ENCODE data around the gene PDLIM5.

The PDLIM5 gene

DNA sequence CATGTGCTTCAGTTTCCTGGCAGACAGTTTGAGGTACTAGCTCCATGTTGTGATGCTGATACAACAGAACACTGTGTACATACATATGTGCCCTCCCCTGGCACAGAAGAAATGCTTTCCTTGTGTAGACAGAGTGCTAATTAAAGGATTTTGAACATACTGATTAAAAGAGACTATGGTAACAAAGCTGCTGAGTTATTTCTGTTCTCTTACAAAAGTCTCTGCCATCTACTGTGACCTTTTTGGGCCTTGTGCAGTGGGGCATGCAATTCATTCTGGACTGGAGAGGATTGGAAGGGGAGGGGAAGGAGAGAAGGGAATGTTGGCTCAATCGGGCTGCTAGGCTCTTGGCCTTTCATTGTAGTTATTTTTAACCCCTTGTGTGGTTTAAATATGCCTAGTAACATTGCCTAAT lies 6.0 kb downstream of the PDLIM5 start:
- TF ChIP-seq, protein P1, sequence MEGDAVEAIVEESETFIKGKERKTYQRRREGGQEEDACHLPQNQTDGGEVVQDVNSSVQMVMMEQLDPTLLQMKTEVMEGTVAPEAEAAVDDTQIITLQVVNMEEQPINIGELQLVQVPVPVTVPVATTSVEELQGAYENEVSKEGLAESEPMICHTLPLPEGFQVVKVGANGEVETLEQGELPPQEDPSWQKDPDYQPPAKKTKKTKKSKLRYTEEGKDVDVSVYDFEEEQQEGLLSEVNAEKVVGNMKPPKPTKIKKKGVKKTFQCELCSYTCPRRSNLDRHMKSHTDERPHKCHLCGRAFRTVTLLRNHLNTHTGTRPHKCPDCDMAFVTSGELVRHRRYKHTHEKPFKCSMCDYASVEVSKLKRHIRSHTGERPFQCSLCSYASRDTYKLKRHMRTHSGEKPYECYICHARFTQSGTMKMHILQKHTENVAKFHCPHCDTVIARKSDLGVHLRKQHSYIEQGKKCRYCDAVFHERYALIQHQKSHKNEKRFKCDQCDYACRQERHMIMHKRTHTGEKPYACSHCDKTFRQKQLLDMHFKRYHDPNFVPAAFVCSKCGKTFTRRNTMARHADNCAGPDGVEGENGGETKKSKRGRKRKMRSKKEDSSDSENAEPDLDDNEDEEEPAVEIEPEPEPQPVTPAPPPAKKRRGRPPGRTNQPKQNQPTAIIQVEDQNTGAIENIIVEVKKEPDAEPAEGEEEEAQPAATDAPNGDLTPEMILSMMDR (IDR thresholded peaks at IDR 0.05) = no peak

DNA sequence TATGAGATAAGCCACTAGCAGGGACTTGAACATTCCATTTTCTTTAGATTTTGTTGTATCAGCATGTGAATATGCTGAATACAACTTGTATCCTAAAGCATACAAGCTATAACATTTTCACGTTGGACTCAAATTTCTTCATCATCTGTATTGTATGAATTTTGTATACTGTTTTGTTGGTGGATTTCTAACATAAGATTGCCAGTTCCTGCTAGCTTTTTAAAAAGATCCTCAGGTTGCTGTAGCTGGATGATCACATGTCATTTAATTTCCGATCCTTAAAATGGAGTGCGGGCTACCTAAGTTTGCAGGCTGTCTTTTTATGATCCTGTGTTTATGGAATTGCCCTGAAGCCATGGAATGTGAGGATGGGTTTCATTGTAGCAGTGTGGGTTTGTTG lies 6.9 kb downstream of the PDLIM5 start:
- TF ChIP-seq, protein P1 (IDR thresholded peaks at IDR 0.05) = no peak

DNA sequence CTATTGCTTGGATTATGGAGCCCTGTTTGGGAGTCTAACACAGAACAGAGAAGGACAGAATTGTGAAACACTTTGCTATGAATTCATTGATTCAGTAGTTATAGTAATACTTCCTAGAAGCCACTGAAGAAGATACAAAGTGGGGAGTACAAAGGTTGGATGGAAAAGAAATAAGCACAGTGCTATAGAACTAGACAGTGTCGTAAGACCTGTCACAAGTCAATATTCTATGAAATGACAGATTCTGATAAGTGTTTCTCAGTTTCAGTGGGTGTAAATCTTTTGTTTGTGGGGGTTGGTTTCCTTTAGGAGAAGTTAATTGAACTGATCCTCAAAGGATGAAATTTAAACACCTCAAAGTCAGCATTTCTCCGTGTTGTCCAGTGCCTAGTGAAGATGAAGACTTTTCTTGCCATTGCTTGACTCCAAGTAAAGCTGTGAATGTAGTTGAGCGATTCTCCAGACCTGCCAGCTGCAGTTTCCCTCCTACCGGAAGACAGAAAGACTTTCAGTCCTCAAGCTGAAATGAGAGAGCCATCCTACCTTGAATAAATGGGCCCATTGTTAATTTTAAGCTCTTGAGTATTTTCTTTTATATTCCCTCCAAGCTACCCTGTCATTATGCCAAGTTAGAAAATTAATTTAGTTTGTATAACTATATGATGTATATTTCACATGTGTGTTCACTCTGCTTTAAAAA lies 7.9 kb downstream of the PDLIM5 start:
- TF ChIP-seq, protein P1 (IDR thresholded peaks at IDR 0.05) = no peak

DNA sequence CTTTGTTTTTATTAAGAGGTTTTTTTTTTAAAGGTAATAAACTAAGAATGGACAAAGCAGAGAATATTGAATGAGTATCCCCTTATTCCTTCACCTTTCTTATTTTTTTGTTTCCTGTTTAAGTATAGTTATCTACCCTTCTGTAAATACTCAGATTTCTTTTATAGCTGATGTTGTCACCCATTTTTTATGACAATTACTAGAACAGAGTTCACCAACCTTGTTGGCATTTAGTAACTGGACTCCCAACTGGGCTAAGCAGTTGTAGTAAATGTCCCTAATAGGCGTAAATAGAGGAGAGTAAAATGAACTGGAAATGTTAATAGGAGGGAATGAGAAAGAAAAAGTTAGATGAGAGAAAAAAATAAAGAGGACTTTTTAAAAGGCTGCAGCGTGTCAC lies 9.8 kb downstream of the PDLIM5 start:
- TF ChIP-seq, protein P1 (IDR thresholded peaks at IDR 0.05) = no peak

DNA sequence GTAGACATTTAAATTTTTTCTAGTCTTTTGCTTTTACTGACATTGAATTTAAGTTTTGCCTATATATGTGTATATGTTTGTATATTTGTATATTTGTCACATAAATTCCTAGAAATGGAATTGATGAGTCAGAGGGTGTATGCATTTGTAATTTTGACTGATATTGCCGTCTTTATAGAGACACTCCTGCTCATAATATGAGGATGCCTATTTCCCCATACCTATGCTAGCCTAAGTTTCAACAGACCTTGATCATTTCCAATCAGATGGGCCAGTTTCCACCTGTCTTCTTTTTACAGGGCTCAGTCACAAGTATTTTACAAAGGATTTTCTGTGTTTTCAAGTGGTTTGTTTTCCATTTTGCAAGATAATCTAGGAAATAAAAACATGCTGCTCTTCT lies 10.8 kb downstream of the PDLIM5 start:
- TF ChIP-seq, protein P1 (IDR thresholded peaks at IDR 0.05) = no peak

DNA sequence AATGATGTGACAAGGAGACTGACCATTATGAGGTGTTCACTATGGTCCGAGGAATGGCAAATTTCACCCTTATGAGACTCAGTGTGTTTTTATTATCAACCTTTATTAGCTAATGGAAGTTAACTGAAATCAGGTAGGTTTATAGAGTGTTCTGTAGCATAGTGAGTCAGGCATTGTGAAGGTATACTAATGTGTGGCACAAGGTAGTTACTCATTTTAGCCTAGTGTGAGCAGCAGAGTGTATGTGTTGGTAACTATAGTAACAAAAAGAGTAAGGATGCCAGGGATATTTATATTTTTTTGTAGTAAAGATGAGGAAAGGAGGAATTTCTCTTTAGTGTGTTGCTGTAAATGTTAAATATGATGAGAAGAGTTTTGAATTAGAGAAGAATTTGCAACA lies 12.0 kb downstream of the PDLIM5 start:
- TF ChIP-seq, protein P1 (IDR thresholded peaks at IDR 0.05) = no peak

DNA sequence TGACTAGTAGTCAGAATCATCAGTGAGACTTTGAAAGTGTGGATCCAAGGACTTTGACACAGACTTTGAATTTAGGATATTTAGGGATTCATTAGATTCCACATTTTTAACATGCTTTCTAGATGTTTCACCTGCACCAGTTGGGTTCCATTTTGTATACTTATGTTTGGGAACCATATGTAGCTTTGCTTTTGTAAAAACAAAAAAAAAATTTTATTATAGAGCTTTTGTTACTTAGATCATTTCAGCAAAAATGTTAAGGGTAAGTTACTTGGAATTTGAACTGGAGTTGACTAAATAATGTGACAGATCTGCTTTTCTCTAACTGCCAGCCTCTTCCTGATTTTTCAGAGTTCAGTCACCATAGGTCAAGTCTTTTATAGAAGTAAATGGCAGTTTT lies 14.6 kb downstream of the PDLIM5 start:
- TF ChIP-seq, protein P1 (IDR thresholded peaks at IDR 0.05) = no peak

DNA sequence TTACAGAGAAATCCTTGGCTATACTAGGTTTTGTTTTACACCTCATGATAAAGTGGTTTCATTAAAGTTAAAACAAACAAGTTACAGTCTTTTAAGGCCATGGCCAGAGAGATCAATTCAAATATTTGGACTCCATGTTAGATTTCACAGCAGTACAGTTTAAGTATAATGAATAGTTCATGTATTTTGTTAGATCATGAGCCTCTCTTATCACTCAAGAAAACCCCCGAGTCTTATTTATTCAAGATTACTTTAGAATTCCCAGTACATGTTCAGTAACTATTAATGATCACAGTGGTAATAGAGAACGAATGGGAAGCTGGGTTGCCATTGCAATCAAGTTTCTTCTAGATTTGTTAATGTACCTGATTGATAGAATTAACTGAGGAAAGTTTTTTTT lies 15.2 kb downstream of the PDLIM5 start:
- TF ChIP-seq, protein P1 (IDR thresholded peaks at IDR 0.05) = no peak
